ENCODE data around the gene PPP6C.
"Not testable (repeated sequence)": the region's sequence is repeated elsewhere in the genome, so short reads cannot be mapped to it uniquely, and the experiment has no call there.

The PPP6C gene

GRCh38 chr9:125141251-125141650 lies 48.4 kb downstream of the PPP6C start:
- no peak for DNase-seq

GRCh38 chr9:125140576-125140975 lies 49.0 kb downstream of the PPP6C start:
- DNase-seq = no peak

GRCh38 chr9:125137200-125137599 lies 52.4 kb downstream of the PPP6C start:
- no peak for DNase-seq

GRCh38 chr9:125134976-125135375 lies 54.6 kb downstream of the PPP6C start:
- no peak for DNase-seq

- no peak for DNase-seq
Measured at GRCh38 chr9:125133403-125134329, 55.9 kb downstream of the PPP6C start.

- DNase-seq = no peak
Measured at GRCh38 chr9:125131778-125132177, 57.8 kb downstream of the PPP6C start.

- DNase-seq = peak; percentile 79 to 82
Measured at GRCh38 chr9:125126019-125126746, 63.4 kb downstream of the PPP6C start.

- DNase-seq = no peak
Measured at GRCh38 chr9:125125523-125125922, 64.1 kb downstream of the PPP6C start.

GRCh38 chr9:125121146-125121545 lies 68.5 kb downstream of the PPP6C start:
- DNase-seq = no peak

GRCh38 chr9:125119643-125120286 lies 69.8 kb downstream of the PPP6C start:
- DNase-seq = no peak

- not testable (repeated sequence) for DNase-seq
Measured at GRCh38 chr9:125118696-125119095, 70.9 kb downstream of the PPP6C start.

- not testable (repeated sequence) for DNase-seq
Measured at GRCh38 chr9:125114503-125114902, 75.1 kb downstream of the PPP6C start.

- DNase-seq = no peak
Measured at GRCh38 chr9:125110464-125110863, 79.1 kb downstream of the PPP6C start.

- not testable (repeated sequence) for DNase-seq
Measured at GRCh38 chr9:125108541-125108940, 81.1 kb downstream of the PPP6C start.

- no peak for DNase-seq
Measured at GRCh38 chr9:125106285-125106893, 83.2 kb downstream of the PPP6C start.

GRCh38 chr9:125103770-125104460 lies 85.7 kb downstream of the PPP6C start:
- DNase-seq = no peak

- no peak for DNase-seq
Measured at GRCh38 chr9:125103021-125103420, 86.6 kb downstream of the PPP6C start.

GRCh38 chr9:125100822-125101221 lies 88.8 kb downstream of the PPP6C start:
- DNase-seq = no peak

- no peak for DNase-seq
Measured at GRCh38 chr9:125099816-125100215, 89.8 kb downstream of the PPP6C start.

Data from activated T-cell treated with anti-CD3 and anti-CD28 coated beads, Interleukin-2, amount 50 U/mL, for 48 hours (primary cell).